MG63 (cell line): ENCODE measurements around the gene NUP88. TPM values are rescaled to one million over a fixed set of nuclear protein-coding genes. Genes with fewer than 3 reads are reported as not detected.

Experiments used
- total RNA-seq: library from RNA; depleted of rRNA; stranded (reverse); fragments of >200 nt; shearing (Covaris generic); gene quantifications from 2 replicates; pipeline ENCODE4 v1.2.3, GENCODE V29; 2014; ENCODE audit warnings: low replicate concordance; rRNA removed

Gene NUP88
- total RNA-seq, 1 experiment from 2014 or later: 124 TPM

Other genes with a start within 250 kb of the NUP88 start
- gene ZNF594, start 227.8 kb downstream of the NUP88 start, total RNA-seq: 3.0 and 3.1 TPM in 2 replicates
- gene SCIMP, start 184.8 kb downstream of the NUP88 start, total RNA-seq: not detected in 2 replicates
- 41.0 and 46.9 TPM in 2 replicates for gene RABEP1, start 137.4 kb downstream of the NUP88 start, total RNA-seq
- gene RPAIN, start 520 bp upstream of the NUP88 start, total RNA-seq: 19.4 and 26.6 TPM in 2 replicates
- gene C1QBP, start 19.5 kb upstream of the NUP88 start, total RNA-seq: 525 and 616 TPM in 2 replicates
- 10.5 and 13.3 TPM in 2 replicates for gene DHX33, start 49.3 kb upstream of the NUP88 start, total RNA-seq
- 15.2 and 53.2 TPM in 2 replicates for gene DERL2, start 66.5 kb upstream of the NUP88 start, total RNA-seq
- 13.3 and 16.8 TPM in 2 replicates for gene MIS12, start 66.9 kb upstream of the NUP88 start, total RNA-seq
- gene NLRP1, start 164.8 kb upstream of the NUP88 start, total RNA-seq: 8.2 and 9.2 TPM in 2 replicates